GM21360 (cell line): ENCODE results near the gene HDAC10.

Experiments
- ATAC-seq: cut with Tn5 transposase; IDR thresholded peaks from one replicate; pipeline ENCODE4 v1.9.1; 2021; ENCODE audit warnings: mild to moderate bottlenecking, moderate library complexity; ENCODE audit not compliant: unreplicated experiment

HDAC10 gene

GRCh38 chr22:50250555-50251476 is at the start of gene HDAC10:
Gene HDAC10, minus strand, starts transcription at chr22:50251265. Its CDS starts 233 bp downstream, at chr22:50251032.
- no peak for ATAC-seq

DNA sequence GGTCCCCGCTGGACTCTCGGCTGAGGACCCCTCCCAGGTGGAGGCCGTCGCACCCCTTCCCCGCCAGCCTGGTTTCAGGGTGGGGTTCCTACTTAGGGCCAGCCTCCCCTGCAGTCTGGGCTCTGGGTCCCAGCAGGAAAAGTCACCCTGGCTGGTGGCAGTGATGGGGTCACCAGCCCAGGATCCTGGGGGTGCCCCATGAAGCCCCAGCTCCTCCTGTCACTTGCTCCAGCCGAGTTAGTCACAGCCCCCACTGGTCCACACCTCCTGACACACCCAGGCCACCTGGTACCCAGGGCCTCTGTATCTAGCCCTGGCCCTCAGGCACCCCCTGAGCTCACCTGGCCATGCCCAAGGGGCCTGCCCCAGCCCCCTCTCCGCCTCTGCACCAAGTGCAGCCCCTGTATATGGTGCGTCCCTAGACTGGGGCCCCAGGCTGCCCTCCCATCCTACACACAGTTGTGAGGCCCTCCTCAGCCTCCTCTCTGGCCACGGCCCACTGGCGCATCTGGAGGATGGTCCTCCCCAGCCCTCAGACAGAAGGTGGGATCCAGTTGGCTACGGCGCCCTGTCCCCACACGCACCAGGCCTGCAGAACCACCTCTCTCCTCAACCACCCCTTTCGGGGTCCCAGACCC is 49.7 kb upstream of the HDAC10 start:
- ATAC-seq: no peak

GRCh38 chr22:50299785-50300619 is 48.9 kb upstream of the HDAC10 start:
- ATAC-seq: no peak

GRCh38 chr22:50298937-50299784 is 48.1 kb upstream of the HDAC10 start:
- ATAC-seq: no peak

- ATAC-seq: no peak
Measured at GRCh38 chr22:50298266-50298637, 47.2 kb upstream of the HDAC10 start.

GRCh38 chr22:50297510-50298265 is 46.6 kb upstream of the HDAC10 start:
- ATAC-seq: no peak

DNA sequence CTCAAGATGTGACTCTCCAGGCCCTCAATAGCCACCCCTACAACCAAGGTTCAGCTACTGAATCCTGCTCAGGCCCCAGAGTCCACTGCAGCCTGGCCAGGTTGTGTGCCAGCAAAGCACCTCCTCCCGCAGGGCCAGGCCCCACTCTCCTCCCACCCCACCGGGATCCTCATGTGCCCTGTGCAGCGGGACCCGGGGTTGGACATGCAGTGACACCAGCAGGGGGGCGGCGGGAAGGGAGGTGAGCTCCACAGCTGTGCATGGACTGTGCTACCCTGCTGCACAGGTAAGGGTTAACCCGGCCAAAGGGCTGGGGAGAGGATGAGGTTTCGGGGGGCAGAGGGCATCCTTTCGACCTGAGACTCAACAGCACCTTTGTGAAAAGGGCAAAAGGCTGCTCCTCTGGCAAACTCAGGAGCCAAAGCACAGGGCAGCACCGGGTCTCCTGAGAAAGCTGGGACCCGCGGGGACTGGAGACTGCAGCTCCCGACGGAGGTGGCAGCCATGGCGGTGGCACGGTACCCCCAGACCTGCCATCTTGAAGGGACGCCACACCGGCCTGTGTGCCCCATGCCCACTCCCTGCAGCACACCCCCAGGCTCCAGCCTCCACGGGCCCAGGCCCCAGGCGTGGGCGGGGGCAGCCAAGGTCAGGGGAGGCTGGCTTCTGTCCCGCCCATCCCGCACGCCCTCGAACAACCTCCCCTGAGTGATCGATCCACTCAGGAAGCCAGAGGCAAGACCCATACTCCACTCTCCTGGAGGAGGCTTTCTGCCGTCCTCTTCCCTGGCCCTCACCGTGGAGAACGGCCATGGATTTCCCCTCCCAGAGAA is 45.8 kb upstream of the HDAC10 start:
- ATAC-seq: no peak

- ATAC-seq: no peak
Measured at GRCh38 chr22:50294319-50294656, 43.2 kb upstream of the HDAC10 start.

DNA sequence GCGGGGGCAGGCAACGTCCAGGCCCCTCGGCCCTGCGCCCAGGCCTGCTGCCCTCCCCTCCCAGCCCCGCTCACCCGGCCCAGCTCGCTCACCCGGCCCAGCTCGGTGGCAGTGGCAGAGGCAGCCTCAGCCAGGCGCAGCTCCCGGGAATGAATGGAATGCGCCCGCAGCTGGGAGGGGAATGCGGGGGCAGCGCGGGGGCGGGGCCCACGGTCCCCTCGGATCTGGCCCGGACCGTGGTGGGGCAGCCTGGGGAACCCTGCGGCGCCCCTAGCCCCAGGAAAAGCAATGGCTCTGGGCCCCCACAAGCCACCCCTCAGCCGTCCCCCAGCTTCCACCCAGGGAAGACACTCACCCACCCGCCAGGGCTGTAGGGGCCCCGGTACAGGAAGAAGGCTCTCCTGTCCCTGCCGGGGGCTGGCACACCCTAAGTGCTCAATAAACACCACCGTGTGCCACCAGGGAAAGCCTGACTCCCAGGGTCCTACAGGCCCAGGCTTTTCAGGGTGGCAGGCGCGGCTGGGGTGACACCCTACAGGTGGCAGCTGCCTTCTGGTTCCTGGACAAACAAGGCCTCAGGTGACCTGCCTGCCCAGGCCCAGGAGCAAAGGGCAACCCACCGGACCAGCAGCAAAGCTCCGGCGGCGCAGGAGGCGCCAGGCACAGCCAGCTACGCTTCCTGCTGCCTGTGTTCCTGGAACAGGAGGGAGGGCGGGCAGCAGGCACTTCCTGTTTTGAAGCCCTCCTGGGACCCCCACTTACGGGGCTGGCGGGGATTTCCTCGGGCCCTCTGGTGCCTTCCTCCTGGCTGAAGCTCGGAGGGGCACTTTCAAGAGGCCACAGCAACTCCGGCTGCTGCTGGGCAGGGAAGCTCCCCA is 42.6 kb upstream of the HDAC10 start:
- no peak for ATAC-seq

GRCh38 chr22:50292643-50293440 is 41.8 kb upstream of the HDAC10 start:
- no peak for ATAC-seq

GRCh38 chr22:50289942-50290630 is 39.0 kb upstream of the HDAC10 start:
- ATAC-seq: no peak

DNA sequence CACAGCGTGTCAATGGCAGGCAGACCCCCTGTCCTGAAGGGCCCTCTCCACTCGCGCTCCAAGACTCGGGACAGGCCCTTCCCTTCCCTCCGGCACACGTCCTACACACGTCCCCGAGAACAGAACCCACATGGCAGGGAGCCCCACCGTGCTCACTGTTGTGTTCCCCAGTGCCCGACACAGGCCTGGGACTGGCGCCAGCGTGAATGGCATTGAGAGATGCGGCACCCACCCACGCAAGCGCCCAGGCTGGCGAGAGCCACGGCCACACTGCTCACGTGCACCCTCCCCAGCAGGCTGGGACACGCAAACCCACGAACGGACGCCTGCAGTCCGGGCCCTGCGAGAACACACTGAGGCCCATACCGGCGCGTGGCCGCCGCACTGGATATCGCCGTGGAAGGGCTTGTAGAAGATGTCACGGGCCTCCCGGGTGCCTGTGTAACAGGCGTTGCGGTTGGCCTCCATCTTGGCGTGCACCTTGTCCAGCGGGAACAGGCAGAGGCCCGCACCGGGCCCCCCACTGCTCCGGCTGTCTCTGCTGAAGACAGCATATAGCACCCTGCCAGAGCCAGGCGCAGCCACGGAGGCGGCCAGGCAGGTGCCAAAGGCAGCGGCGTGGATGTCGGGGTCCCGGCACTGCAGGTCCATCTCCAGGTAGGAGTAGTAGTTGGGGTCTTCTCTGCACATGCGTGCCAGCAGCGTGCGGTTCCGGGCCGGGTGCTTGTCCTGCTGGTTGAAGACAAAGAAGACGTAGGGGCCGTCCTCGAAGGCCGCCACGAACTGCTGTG is 38.3 kb upstream of the HDAC10 start:
- ATAC-seq: no peak

- no peak for ATAC-seq
Measured at GRCh38 chr22:50287731-50288130, 36.7 kb upstream of the HDAC10 start.

DNA sequence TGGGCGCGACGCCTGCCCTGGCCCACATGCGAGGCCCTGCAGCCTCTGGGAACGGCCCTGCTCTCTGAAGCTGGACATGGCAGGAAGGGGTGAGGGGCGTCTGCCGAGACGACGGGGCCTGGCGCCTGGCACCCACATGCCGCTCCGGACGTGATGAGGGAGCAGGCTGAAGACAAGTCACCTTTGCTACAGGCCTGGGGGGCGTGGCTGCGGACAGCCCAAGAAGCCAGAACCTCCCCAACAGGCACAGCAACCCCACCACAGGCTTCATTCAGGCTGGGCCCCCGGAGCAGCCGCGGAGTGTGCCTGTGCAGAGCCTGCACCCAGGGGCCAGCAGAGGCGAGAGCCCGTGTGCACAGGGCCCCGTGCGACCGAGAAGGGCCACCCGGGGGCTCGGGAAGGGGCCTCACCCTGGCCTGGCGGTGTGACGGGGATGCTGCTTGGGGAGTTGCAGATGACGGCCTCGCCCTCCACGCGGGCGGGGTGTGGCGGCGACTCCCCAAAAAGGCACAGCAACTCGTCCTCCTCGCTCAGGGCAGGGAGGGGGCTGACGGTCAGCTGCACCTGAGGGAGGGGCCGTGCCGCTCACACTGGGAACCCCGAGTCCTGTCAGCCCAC is 35.7 kb upstream of the HDAC10 start:
- ATAC-seq: no peak

GRCh38 chr22:50286275-50286674 is 35.2 kb upstream of the HDAC10 start:
- ATAC-seq: no peak
